ENCODE data around the gene KCNQ1.

DNA sequence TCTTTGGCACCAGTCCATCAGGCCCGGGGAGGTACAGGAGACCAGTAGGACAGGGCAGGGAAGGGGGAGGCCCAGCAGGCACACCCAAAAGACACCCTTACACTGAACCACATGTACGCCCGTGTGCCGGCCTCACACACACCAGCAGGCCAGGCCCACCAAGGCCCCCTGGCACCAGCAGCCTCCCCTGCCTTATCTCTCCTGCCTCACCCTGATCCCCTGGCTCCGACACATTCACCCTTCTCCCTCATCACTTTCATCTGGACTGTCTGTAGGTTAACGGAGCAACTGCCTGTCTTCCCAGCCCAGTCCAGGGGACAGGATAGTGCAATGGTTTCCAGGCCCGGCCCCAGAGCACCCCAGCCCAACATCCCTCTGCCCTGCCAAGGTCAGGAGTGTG lies 435.8 kb downstream of the KCNQ1 start:
- TF ChIP-seq, protein P1, sequence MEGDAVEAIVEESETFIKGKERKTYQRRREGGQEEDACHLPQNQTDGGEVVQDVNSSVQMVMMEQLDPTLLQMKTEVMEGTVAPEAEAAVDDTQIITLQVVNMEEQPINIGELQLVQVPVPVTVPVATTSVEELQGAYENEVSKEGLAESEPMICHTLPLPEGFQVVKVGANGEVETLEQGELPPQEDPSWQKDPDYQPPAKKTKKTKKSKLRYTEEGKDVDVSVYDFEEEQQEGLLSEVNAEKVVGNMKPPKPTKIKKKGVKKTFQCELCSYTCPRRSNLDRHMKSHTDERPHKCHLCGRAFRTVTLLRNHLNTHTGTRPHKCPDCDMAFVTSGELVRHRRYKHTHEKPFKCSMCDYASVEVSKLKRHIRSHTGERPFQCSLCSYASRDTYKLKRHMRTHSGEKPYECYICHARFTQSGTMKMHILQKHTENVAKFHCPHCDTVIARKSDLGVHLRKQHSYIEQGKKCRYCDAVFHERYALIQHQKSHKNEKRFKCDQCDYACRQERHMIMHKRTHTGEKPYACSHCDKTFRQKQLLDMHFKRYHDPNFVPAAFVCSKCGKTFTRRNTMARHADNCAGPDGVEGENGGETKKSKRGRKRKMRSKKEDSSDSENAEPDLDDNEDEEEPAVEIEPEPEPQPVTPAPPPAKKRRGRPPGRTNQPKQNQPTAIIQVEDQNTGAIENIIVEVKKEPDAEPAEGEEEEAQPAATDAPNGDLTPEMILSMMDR (IDR thresholded peaks at IDR 0.05): no peak
- TF ChIP-seq EZH2 (IDR thresholded peaks at IDR 0.05; ENCODE audit: borderline replicate concordance, insufficient read depth, low read depth, low read length, poor library complexity, severe bottlenecking): no peak

Data from B cell (primary cell).